A673 (cell line): ENCODE data around the gene GSTM3.

Experiments
- EZH2 ChIP-seq: fragments of 200-600 bp; sonication (generic); IDR thresholded peaks from 2 replicates; pipeline ENCODE4 v1.6.1; 2017; ENCODE audit warnings: borderline replicate concordance, low read depth, mild to moderate bottlenecking, mixed read lengths, antibody characterized with exemption, low read length; ENCODE audit not compliant: poor library complexity, severe bottlenecking
- TF ChIP-seq, protein P1 (sequence below): fragments of 300-800, 200-600 bp; sonication (generic); conservative IDR thresholded peaks from 2 replicates; pipeline ENCODE4 v1.5.1; 2017; ENCODE audit warnings: low read depth, mild to moderate bottlenecking, antibody characterized with exemption, low read length, moderate library complexity, mixed read lengths

- no peak for TF ChIP-seq EZH2
- TF ChIP-seq, protein P1, sequence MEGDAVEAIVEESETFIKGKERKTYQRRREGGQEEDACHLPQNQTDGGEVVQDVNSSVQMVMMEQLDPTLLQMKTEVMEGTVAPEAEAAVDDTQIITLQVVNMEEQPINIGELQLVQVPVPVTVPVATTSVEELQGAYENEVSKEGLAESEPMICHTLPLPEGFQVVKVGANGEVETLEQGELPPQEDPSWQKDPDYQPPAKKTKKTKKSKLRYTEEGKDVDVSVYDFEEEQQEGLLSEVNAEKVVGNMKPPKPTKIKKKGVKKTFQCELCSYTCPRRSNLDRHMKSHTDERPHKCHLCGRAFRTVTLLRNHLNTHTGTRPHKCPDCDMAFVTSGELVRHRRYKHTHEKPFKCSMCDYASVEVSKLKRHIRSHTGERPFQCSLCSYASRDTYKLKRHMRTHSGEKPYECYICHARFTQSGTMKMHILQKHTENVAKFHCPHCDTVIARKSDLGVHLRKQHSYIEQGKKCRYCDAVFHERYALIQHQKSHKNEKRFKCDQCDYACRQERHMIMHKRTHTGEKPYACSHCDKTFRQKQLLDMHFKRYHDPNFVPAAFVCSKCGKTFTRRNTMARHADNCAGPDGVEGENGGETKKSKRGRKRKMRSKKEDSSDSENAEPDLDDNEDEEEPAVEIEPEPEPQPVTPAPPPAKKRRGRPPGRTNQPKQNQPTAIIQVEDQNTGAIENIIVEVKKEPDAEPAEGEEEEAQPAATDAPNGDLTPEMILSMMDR = no peak
Measured at GRCh38 chr1:109716121-109716520, 24.7 kb downstream of the GSTM3 start.
